Loucy (cell line): Measurements from ENCODE around the gene FOXB2.

Experiments used
- CTCF ChIP-seq: fragments of 200-600 bp; sonication (generic); conservative IDR thresholded peaks from 2 replicates; pipeline ENCODE4 v1.5.1; 2014; ENCODE audit warnings: mild to moderate bottlenecking, antibody characterized with exemption, low read length
- EZH2phosphoT487 ChIP-seq: fragments of 200-600 bp; IDR thresholded peaks from 2 replicates; pipeline ENCODE4 v1.6.1; 2018; ENCODE audit warnings: antibody characterized with exemption, mild to moderate bottlenecking, moderate library complexity, borderline replicate concordance

- TF ChIP-seq CTCF = no peak
- no peak for TF ChIP-seq EZH2phosphoT487
These were observed 30.0 kb upstream of the FOXB2 start for GRCh38 chr9:76989501-76989900.
